HepG2 (cell line): ENCODE data around the gene LTB4R. TPM values are rescaled to one million over a fixed set of nuclear protein-coding genes. Genes with fewer than 3 reads are reported as not detected.
A peak's percentile ranks its signal among the peaks of the same experiment; 100 is the strongest.

ENCODE experiments used
- ATAC-seq: fragments of 200-7000 bp; cut with Tn5 transposase; 3 replicates; pipeline ENCODE4 v1.9.1; 2020; ENCODE audit warnings: mild to moderate bottlenecking, moderate library complexity
- BruUV-seq: library from RNA; stranded (reverse); fragments of 400-500 nt; replicated peaks from 2 replicates; lab custom pipeline; 2021; lab: Mats Ljungman, UMichigan
- CTCF ChIA-PET: fragments of 300-600 bp; formaldehyde crosslinking; extraction: SDS; loops from one replicate; lab custom pipeline; 2021; ENCODE audit warnings: low total read pairs, inconsistent platforms, low intra/inter-chr PET ratio; lab: Yijun Ruan, JAX
- POLR2A ChIA-PET: fragments of 350-600 bp; sonication (Branson Sonifier 250); formaldehyde crosslinking; loops from one replicate; lab custom pipeline; 2020; ENCODE audit warnings: antibody characterized with exemption, inconsistent platforms; lab: Yijun Ruan, JAX
- DNase-seq: peaks from one replicate; pipeline ENCODE4 v3.0.0-alpha.2; 2015; ENCODE audit warnings: low spot score
- FAIRE-seq: peaks from 3 replicates; lab custom pipeline; 2011; peaks lifted over from hg19 to GRCh38; lab: Jason Lieb, UNC
- H2AFZ ChIP-seq: one replicate; pipeline ENCODE4 v1.6.1; 2011; ENCODE audit warnings: low read length, inconsistent platforms
- H3K27ac ChIP-seq: fragments of 300-600 bp; 3 replicates; pipeline ENCODE4 v1.8.0; 2011; ENCODE audit warnings: mixed run types, mild to moderate bottlenecking, mixed read lengths, low read length, inconsistent platforms; ENCODE audit not compliant: insufficient read depth; ENCODE audit errors: extremely low read length
- H3K27me3 ChIP-seq, 2 experiments: fragments of 200-600 bp in 1 of 2; 2 replicates in 1 of 2; 3 replicates in 1 of 2; pipeline versions ENCODE4 v1.6.0 to v1.8.0; 2011; ENCODE audit warnings: low read length in 2 of 2, mild to moderate bottlenecking in 2 of 2, moderate library complexity in 2 of 2, inconsistent platforms in 1 of 2; ENCODE audit not compliant: insufficient read depth in 2 of 2, control insufficient read depth in 1 of 2
- H3K36me3 ChIP-seq, 2 experiments: fragments of 200-600 bp in 1 of 2; replicated peaks in 1 of 2; 2 replicates in 1 of 2; 3 replicates in 1 of 2; pipeline versions ENCODE4 v1.5.1 to v1.8.0; 2011; ENCODE audit warnings: low read length in 2 of 2, inconsistent platforms in 1 of 2; ENCODE audit not compliant: insufficient read depth in 2 of 2, control insufficient read depth in 1 of 2
- H3K4me1 ChIP-seq: 2 replicates; pipeline ENCODE4 v1.5.1; 2012; ENCODE audit warnings: low read length, inconsistent platforms; ENCODE audit not compliant: insufficient read depth
- H3K4me2 ChIP-seq: 2 replicates; pipeline ENCODE4 v1.6.0; 2011; ENCODE audit warnings: low read depth, low read length, inconsistent platforms
- H3K4me3 ChIP-seq, 3 experiments: fragments of 200-600 bp in 1 of 3; sonication (generic), shearing (Covaris generic) in 1 of 3; replicated peaks in 1 of 3; 2 replicates each; pipeline ENCODE4 v1.5.1; 2011 to 2016; ENCODE audit warnings: low read length in 3 of 3, inconsistent platforms in 2 of 3, low read depth in 2 of 3, mild to moderate bottlenecking in 2 of 3, control low read depth in 1 of 3, mixed read lengths in 1 of 3; ENCODE audit not compliant: insufficient read depth in 1 of 3
- H3K79me2 ChIP-seq: one replicate; pipeline ENCODE4 v1.6.1; 2011; ENCODE audit warnings: low read length, inconsistent platforms; ENCODE audit not compliant: insufficient read depth
- H3K9ac ChIP-seq: 2 replicates; pipeline ENCODE4 v1.6.0; 2011; ENCODE audit warnings: mild to moderate bottlenecking, low read depth, low read length, inconsistent platforms; ENCODE audit not compliant: insufficient read depth
- H3K9me3 ChIP-seq: 2 replicates; pipeline ENCODE4 v1.5.1; 2012; ENCODE audit warnings: mild to moderate bottlenecking, low read length
- H4K20me1 ChIP-seq: 2 replicates; pipeline ENCODE4 v1.6.0; 2011; ENCODE audit warnings: inconsistent platforms, mild to moderate bottlenecking, low read length, moderate library complexity; ENCODE audit not compliant: insufficient read depth
- GABPB1 ChIP-seq: IDR thresholded peaks from 2 replicates; pipeline ENCODE4 v1.6.1; 2016; ENCODE audit warnings: mild to moderate bottlenecking, missing genetic modification reagents, moderate library complexity, missing compliant biosample characterization
- HIVEP1 ChIP-seq: sonication (generic); formaldehyde crosslinking; IDR thresholded peaks from 2 replicates; pipeline ENCODE4 v1.4.0; 2020; ENCODE audit warnings: mild to moderate bottlenecking, missing genetic modification reagents
- HOXA5 ChIP-seq: sonication (generic); formaldehyde crosslinking; IDR thresholded peaks from 2 replicates; pipeline ENCODE4 v1.4.0; 2020; ENCODE audit warnings: missing genetic modification reagents
- KLF16 ChIP-seq, 2 experiments: sonication (generic) in 1 of 2; formaldehyde crosslinking in 1 of 2; IDR thresholded peaks; 2 replicates each; pipeline versions ENCODE4 v1.6.1 to v1.8.0; 2016 to 2023; ENCODE audit warnings: missing genetic modification reagents in 2 of 2, missing compliant biosample characterization in 1 of 2
- RBFOX2 ChIP-seq: fragments of 200-400 bp; formaldehyde crosslinking; IDR thresholded peaks from 2 replicates; pipeline ENCODE4 v1.6.1; 2017; ENCODE audit warnings: low read depth, mild to moderate bottlenecking, low read length
- REPIN1 ChIP-seq: sonication (generic); formaldehyde crosslinking; IDR thresholded peaks from 2 replicates; pipeline ENCODE4 v1.8.0; 2022; ENCODE audit warnings: missing genetic modification reagents, low read depth, mild to moderate bottlenecking, borderline replicate concordance
- TGIF2 ChIP-seq: IDR thresholded peaks from 2 replicates; pipeline ENCODE4 v1.6.1; 2016; ENCODE audit warnings: control low read depth, missing compliant biosample characterization
- ZNF329 ChIP-seq: sonication (generic); formaldehyde crosslinking; IDR thresholded peaks from 2 replicates; pipeline ENCODE4 v1.9.0; 2021; ENCODE audit warnings: low read depth, mild to moderate bottlenecking, missing genetic modification reagents
- WGBS: methylation state at CpG from one replicate; pipeline ENCODE4 v1.1.6; 2017; ENCODE audit warnings: low lambda C conversion rate; 5-methylcytosine and 5-hydroxymethylcytosine counted together
- in situ Hi-C: cut with HindIII; loops from 2 replicates; pipeline ENCODE4 v1.10.0; 2017; ENCODE audit warnings: low pct_unique_long_range_greater_than_20kb; ENCODE audit not compliant: extremely low pct_ligation_motif_present
- intact Hi-C: fragments of 100-400 bp; cut with micrococcal nuclease; formaldehyde crosslinking; loops from one replicate; pipeline ENCODE4 v1.10.0; 2022; ENCODE audit not compliant: unreplicated experiment
- polyA plus RNA-seq, 8 experiments: library from polyadenylated mRNA; depleted of rRNA in 3 of 8; stranded (reverse) in 7 of 8; unstranded in 1 of 8; fragments of >200 nt; fragmentation: Illumina TruSeq in 4 of 8; extraction: Trizol in 4 of 8; gene quantifications; 2 replicates each; pipeline versions ENCODE4 v1.2.1 to v1.2.3, GENCODE V29; 2011 to 2016; ENCODE audit warnings: low read depth in 4 of 8, missing spikeins in 1 of 8, mixed read lengths in 1 of 8; ENCODE audit not compliant: insufficient read depth in 1 of 8
- total RNA-seq, 5 experiments: library from RNA; depleted of rRNA; stranded (reverse); fragments of >200 nt; fragmentation: Illumina TruSeq; extraction: Trizol; gene quantifications; 2 replicates each; pipeline ENCODE4 v1.2.3, GENCODE V29; 2016; ENCODE audit warnings: low read depth in 1 of 5
- TF ChIP-seq, protein P1 (sequence below): sonication (generic); formaldehyde crosslinking; IDR thresholded peaks from 2 replicates; pipeline ENCODE4 v1.4.0; 2020; ENCODE audit warnings: missing genetic modification reagents, borderline replicate concordance
- TF ChIP-seq, protein P2 (sequence below): sonication (generic); formaldehyde crosslinking; IDR thresholded peaks from 2 replicates; pipeline ENCODE4 v1.5.0; 2020; ENCODE audit warnings: mild to moderate bottlenecking, missing genetic modification reagents, moderate library complexity
- TF ChIP-seq, protein P3 (sequence below): sonication (generic); formaldehyde crosslinking; IDR thresholded peaks from 2 replicates; pipeline ENCODE4 v1.4.0; 2020; ENCODE audit warnings: missing genetic modification reagents

LTB4R gene
- total and polyA plus RNA-seq, 2 of the 13 experiments (the other 11 are each of a cell fraction or from before 2014, with no cell fraction given): 3.2 to 8.2 TPM

DNA sequence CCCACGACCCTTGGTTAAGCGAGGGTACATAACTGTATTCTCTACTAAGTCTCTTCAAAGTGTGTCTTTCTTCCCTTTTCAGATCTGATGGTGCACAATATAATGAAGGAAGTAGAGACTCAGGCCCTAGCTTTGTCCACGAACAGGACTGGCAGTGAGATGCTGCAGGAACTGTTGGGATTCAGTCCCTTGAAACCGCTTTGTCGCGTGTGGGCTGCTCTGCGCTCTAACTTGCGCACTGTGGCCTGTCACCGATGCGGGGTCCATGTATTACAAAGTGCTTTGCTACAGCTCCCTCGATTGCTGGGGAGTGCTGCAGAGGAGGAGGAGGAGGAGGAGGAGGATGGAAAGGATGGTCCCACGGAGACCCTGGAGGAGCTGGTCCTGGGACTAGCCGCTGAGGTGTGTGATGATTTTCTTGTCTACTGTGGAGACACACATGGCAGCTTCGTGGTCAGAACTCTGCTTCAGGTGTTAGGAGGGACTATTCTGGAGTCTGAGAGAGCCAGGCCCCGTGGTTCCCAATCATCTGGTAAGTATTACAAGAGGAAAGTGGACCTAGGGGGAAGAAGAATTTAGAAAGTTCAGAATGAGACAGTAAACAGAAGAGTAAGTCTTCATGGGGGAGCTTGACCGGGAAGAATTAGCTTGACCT, 10.8 kb upstream of the LTB4R start (continued):
- no peak for TF ChIP-seq HOXA5
- no peak for TF ChIP-seq ZNF329
- TF ChIP-seq, protein P1, sequence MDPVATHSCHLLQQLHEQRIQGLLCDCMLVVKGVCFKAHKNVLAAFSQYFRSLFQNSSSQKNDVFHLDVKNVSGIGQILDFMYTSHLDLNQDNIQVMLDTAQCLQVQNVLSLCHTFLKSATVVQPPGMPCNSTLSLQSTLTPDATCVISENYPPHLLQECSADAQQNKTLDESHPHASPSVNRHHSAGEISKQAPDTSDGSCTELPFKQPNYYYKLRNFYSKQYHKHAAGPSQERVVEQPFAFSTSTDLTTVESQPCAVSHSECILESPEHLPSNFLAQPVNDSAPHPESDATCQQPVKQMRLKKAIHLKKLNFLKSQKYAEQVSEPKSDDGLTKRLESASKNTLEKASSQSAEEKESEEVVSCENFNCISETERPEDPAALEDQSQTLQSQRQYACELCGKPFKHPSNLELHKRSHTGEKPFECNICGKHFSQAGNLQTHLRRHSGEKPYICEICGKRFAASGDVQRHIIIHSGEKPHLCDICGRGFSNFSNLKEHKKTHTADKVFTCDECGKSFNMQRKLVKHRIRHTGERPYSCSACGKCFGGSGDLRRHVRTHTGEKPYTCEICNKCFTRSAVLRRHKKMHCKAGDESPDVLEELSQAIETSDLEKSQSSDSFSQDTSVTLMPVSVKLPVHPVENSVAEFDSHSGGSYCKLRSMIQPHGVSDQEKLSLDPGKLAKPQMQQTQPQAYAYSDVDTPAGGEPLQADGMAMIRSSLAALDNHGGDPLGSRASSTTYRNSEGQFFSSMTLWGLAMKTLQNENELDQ: 0 out of 2 replicates have a peak, but pooled peaks have one; percentile 11
- TF ChIP-seq, protein P2, sequence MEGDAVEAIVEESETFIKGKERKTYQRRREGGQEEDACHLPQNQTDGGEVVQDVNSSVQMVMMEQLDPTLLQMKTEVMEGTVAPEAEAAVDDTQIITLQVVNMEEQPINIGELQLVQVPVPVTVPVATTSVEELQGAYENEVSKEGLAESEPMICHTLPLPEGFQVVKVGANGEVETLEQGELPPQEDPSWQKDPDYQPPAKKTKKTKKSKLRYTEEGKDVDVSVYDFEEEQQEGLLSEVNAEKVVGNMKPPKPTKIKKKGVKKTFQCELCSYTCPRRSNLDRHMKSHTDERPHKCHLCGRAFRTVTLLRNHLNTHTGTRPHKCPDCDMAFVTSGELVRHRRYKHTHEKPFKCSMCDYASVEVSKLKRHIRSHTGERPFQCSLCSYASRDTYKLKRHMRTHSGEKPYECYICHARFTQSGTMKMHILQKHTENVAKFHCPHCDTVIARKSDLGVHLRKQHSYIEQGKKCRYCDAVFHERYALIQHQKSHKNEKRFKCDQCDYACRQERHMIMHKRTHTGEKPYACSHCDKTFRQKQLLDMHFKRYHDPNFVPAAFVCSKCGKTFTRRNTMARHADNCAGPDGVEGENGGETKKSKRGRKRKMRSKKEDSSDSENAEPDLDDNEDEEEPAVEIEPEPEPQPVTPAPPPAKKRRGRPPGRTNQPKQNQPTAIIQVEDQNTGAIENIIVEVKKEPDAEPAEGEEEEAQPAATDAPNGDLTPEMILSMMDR (CRISPR knock-in tag): no peak
- TF ChIP-seq TGIF2 (CRISPR knock-in tag): no peak

DNA sequence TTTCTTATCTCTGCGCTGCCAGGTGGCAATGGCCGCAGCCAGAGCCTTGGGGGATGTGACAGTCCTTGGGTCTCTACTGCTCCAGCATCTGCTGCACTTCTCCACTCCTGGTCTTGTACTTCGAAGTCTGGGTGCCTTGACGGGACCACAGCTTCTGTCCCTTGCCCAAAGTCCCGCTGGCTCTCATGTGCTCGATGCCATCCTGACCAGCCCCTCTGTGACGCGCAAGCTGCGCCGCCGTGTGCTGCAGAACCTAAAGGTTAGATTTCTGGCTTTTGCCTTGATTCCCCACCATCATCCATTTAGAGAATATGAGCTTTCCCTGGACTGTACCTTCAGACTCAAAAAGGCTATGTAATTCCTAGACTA, 7.3 kb upstream of the LTB4R start:
- no peaks in the 10 kb centered on the region; a peak in 1 of 5 replicates for H3K27me3 ChIP-seq
- H2AFZ ChIP-seq: no peak overlapping the region
- H3K9me3 ChIP-seq: no peaks in the 10 kb centered on the region
- DNase-seq (no peak), FAIRE-seq (no peak), ATAC-seq (no peak)
- H3K4me3 ChIP-seq: no peak overlapping the region
- CTCF ChIA-PET: no interaction called here
- 0 out of 2 replicates have a peak, but pooled peaks cover 4% of the 10 kb centered on the region for H4K20me1 ChIP-seq
- WGBS: 98% methylated on average over 11 of the region's 11 CpGs
- H3K79me2 ChIP-seq: peaks cover 33% of the 10 kb centered on the region
- H3K4me1 ChIP-seq: peaks cover 53% of the 10 kb centered on the region
- BruUV-seq: no TSS peak
- H3K27ac ChIP-seq: no peak overlapping the region
- in situ Hi-C loops: no loop called here
- no peak overlapping the region for H3K4me2 ChIP-seq
- POLR2A ChIA-PET: interaction anchor here (1.3 to 24.7 kb wide), 3 partner anchors 33 to 88 kb away, joined by 3 to 850 read pairs (median 12); partner anchors contain the start of genes GMPR2, MDP1, NEDD8 and RABGGTA
- H3K36me3 ChIP-seq: peaks cover 49 to 58% of the 10 kb centered on the region in 2 experiments
- H3K9ac ChIP-seq: no peak overlapping the region
- intact Hi-C loops: no loop called here
- TF ChIP-seq RBFOX2 (peak; percentile 58; the same call in 1 of the 2 replicates), GABPB1 (CRISPR knock-in tag) (0 out of 2 replicates have a peak, but pooled peaks have one; percentile 6), REPIN1 (CRISPR knock-in tag) (no peak), KLF16 (CRISPR knock-in tag; IDR thresholded peaks at IDR 0.05) (0 out of 4 replicates have a peak, but pooled peaks of 1 of the 2 experiments have one; percentile 63), HIVEP1 (CRISPR knock-in tag) (peak; percentile 55; the same call in 1 of the 2 replicates)
- TF ChIP-seq, protein P3, sequence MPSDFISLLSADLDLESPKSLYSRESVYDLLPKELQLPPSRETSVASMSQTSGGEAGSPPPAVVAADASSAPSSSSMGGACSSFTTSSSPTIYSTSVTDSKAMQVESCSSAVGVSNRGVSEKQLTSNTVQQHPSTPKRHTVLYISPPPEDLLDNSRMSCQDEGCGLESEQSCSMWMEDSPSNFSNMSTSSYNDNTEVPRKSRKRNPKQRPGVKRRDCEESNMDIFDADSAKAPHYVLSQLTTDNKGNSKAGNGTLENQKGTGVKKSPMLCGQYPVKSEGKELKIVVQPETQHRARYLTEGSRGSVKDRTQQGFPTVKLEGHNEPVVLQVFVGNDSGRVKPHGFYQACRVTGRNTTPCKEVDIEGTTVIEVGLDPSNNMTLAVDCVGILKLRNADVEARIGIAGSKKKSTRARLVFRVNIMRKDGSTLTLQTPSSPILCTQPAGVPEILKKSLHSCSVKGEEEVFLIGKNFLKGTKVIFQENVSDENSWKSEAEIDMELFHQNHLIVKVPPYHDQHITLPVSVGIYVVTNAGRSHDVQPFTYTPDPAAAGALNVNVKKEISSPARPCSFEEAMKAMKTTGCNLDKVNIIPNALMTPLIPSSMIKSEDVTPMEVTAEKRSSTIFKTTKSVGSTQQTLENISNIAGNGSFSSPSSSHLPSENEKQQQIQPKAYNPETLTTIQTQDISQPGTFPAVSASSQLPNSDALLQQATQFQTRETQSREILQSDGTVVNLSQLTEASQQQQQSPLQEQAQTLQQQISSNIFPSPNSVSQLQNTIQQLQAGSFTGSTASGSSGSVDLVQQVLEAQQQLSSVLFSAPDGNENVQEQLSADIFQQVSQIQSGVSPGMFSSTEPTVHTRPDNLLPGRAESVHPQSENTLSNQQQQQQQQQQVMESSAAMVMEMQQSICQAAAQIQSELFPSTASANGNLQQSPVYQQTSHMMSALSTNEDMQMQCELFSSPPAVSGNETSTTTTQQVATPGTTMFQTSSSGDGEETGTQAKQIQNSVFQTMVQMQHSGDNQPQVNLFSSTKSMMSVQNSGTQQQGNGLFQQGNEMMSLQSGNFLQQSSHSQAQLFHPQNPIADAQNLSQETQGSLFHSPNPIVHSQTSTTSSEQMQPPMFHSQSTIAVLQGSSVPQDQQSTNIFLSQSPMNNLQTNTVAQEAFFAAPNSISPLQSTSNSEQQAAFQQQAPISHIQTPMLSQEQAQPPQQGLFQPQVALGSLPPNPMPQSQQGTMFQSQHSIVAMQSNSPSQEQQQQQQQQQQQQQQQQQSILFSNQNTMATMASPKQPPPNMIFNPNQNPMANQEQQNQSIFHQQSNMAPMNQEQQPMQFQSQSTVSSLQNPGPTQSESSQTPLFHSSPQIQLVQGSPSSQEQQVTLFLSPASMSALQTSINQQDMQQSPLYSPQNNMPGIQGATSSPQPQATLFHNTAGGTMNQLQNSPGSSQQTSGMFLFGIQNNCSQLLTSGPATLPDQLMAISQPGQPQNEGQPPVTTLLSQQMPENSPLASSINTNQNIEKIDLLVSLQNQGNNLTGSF (CRISPR knock-in tag): 0 out of 2 replicates have a peak, but pooled peaks have one; percentile 24
